Activated CD4-positive, alpha-beta T cell treated with anti-CD3 and anti-CD28 coated beads, Interleukin-2, amount 50 U/mL, for 4 hours (primary cell): ENCODE results near the gene MED7.

Experiments used
- DNase-seq, 2 experiments: peaks; one replicate each; pipeline ENCODE4 v3.0.0-alpha.2; 2020

The MED7 gene

GRCh38 chr5:157162919-157163510 is 20.4 kb upstream of the MED7 start:
- no peak for DNase-seq

- no peak for DNase-seq
These were observed 19.3 kb upstream of the MED7 start for GRCh38 chr5:157161996-157162395.

GRCh38 chr5:157160001-157160400 is 17.3 kb upstream of the MED7 start:
- peak; percentile 41 to 47 for DNase-seq

- peak in 1 of 2 experiments; percentile 37 for DNase-seq
These were observed 16.6 kb upstream of the MED7 start for GRCh38 chr5:157159209-157159751.

GRCh38 chr5:157157293-157157891 is 14.7 kb upstream of the MED7 start:
- no peak for DNase-seq

- DNase-seq: no peak
These were observed 12.6 kb upstream of the MED7 start for GRCh38 chr5:157155297-157155696.

GRCh38 chr5:157150995-157151394 is 8.3 kb upstream of the MED7 start:
- no peak for DNase-seq

GRCh38 chr5:157148734-157149615 is 6.3 kb upstream of the MED7 start:
- peak; percentile 80 for DNase-seq

GRCh38 chr5:157143127-157143971 is 684 bp upstream of the MED7 start:
- peak; percentile 27 for DNase-seq

- no peak for DNase-seq
These were observed 5.0 kb downstream of the MED7 start for GRCh38 chr5:157137691-157138090.

GRCh38 chr5:157132281-157132612 is 10.4 kb downstream of the MED7 start:
- DNase-seq: no peak

GRCh38 chr5:157130925-157131324 is 11.7 kb downstream of the MED7 start:
- DNase-seq: no peak

- no peak for DNase-seq
These were observed 21.0 kb downstream of the MED7 start for GRCh38 chr5:157121709-157122108.

GRCh38 chr5:157120102-157120501 is 22.6 kb downstream of the MED7 start:
- DNase-seq: no peak

GRCh38 chr5:157116483-157116954 is 26.1 kb downstream of the MED7 start:
- no peak for DNase-seq

GRCh38 chr5:157115502-157115901 is 27.2 kb downstream of the MED7 start:
- no peak for DNase-seq

- DNase-seq: no peak
These were observed 27.7 kb downstream of the MED7 start for GRCh38 chr5:157115012-157115411.

GRCh38 chr5:157113002-157113401 is 29.7 kb downstream of the MED7 start:
- DNase-seq: no peak

- DNase-seq: no peak
These were observed 32.9 kb downstream of the MED7 start for GRCh38 chr5:157109744-157110143.

- DNase-seq: peak; percentile 9 to 34
These were observed 33.7 kb downstream of the MED7 start, which contains the start of gene HAVCR2 for GRCh38 chr5:157108976-157109375. TSS of gene HAVCR2 (minus strand) at chr5:157109044. CDS start at chr5:157108983, 61 bp downstream.

- no peak for DNase-seq
These were observed 35.2 kb downstream of the MED7 start for GRCh38 chr5:157107508-157107907.

GRCh38 chr5:157106630-157107461 is 35.8 kb downstream of the MED7 start:
- DNase-seq: no peak
